Measurements from ENCODE around the gene FBXO11. TPM values are rescaled to one million over a fixed set of nuclear protein-coding genes. Genes with fewer than 3 reads are reported as not detected.
A peak's percentile ranks its signal among the peaks of the same experiment; 100 is the strongest.

The FBXO11 gene
- total RNA-seq, 1 experiment from 2014 or later: 60.5 TPM

GRCh38 chr2:47908682-47909081 is 2.4 kb upstream of the FBXO11 start:
- intact Hi-C loops (cut with micrococcal nuclease; ENCODE audit: unreplicated experiment): loop anchor here (5.0 kb wide), 3 partner anchors 51 to 514 kb away; partner anchors contain the start of gene MSH6
- no peaks in the 10 kb centered on the region for H3K27me3 ChIP-seq (replicated peaks; ENCODE audit: control insufficient read depth, insufficient read depth, low read length)
- CTCF ChIA-PET: no interaction called here
- H3K36me3 ChIP-seq (ENCODE audit: control insufficient read depth, insufficient read depth, low read length): no peaks in the 10 kb centered on the region
- Mint-ChIP-seq H3K36me3 (ENCODE audit: insufficient read depth, unreplicated experiment) (peaks cover 24% of the 10 kb centered on the region), H3K27me3 (ENCODE audit: insufficient read depth, unreplicated experiment) (no peaks in the 10 kb centered on the region), H3K9me3 (ENCODE audit: unreplicated experiment) (no peaks in the 10 kb centered on the region), H3K27ac (ENCODE audit: unreplicated experiment) (no peak overlapping the region), H3K4me3 (ENCODE audit: unreplicated experiment) (no peak overlapping the region), H3K4me1 (ENCODE audit: low read depth, unreplicated experiment) (peaks cover 6% of the 10 kb centered on the region)
- POLR2A ChIA-PET: no interaction called here
- H3K4me3 ChIP-seq (ENCODE audit: low read depth, low read length): no peak overlapping the region
- no peaks in the 10 kb centered on the region for H3K9me3 ChIP-seq
- no TSS peak for BruUV-seq (replicated peaks)
- DNase-seq: no peak
- H3K4me1 ChIP-seq: no peaks in the 10 kb centered on the region
- TF ChIP-seq, protein P1, sequence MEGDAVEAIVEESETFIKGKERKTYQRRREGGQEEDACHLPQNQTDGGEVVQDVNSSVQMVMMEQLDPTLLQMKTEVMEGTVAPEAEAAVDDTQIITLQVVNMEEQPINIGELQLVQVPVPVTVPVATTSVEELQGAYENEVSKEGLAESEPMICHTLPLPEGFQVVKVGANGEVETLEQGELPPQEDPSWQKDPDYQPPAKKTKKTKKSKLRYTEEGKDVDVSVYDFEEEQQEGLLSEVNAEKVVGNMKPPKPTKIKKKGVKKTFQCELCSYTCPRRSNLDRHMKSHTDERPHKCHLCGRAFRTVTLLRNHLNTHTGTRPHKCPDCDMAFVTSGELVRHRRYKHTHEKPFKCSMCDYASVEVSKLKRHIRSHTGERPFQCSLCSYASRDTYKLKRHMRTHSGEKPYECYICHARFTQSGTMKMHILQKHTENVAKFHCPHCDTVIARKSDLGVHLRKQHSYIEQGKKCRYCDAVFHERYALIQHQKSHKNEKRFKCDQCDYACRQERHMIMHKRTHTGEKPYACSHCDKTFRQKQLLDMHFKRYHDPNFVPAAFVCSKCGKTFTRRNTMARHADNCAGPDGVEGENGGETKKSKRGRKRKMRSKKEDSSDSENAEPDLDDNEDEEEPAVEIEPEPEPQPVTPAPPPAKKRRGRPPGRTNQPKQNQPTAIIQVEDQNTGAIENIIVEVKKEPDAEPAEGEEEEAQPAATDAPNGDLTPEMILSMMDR (IDR thresholded peaks at IDR 0.05; ENCODE audit: insufficient read depth in 1 of 2, low read depth in 1 of 2, low read length in 1 of 2, severe bottlenecking in 1 of 2, unreplicated experiment in 1 of 2): no peak

DNA sequence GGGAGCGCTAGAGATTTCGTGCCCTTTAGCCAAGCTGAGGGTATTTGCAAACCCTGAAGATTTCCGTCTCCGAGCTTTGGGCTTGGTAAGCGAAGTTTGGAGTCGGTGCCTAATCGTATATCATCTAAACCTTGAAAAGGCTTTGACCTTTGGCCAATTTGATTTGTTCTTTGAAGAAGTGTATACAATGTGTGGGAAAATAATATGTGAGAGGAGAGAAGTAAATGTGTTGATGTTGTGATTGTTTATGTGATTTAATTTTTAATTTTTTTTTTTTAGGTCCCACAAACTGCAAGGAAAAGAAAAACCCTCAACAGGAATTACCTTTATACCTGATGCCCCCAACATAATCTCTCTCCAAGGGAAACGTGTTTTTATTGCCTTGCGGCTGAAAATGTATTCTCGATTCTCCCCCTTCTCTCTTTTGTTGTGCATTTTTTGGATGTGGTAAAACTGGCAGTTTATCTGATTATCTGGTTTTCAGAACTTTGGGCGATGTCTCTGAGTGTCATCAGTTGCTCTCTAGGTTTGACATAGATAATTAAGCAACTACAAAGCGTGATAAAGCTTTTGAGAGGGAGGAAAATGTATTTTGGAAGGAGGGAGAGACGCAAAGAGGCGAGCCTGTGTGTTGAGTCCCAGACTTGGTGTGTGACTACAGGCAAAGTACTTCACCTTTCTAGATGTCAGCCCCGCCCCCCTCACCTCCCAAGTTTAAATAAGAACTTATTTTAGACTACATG is 912 bp upstream of the FBXO11 start:
- Histone ChIP-seq H3K36me3 (ENCODE audit: control insufficient read depth, insufficient read depth, low read length) (no peaks in the 10 kb centered on the region), H3K27me3 (replicated peaks; ENCODE audit: control insufficient read depth, insufficient read depth, low read length) (no peaks in the 10 kb centered on the region), H3K9me3 (no peaks in the 10 kb centered on the region), H3K4me3 (ENCODE audit: low read depth, low read length) (peak overlapping the region; percentile 68), H3K4me1 (peaks cover 4% of the 10 kb centered on the region)
- CTCF ChIA-PET: interaction anchor here (0.6 to 1.2 kb wide), 4 partner anchors 48 to 200 kb away, joined by 3 to 6 read pairs (median 4); no protein-coding TSS in a partner anchor
- Mint-ChIP-seq H3K9me3 (ENCODE audit: unreplicated experiment) (no peaks in the 10 kb centered on the region), H3K4me3 (ENCODE audit: unreplicated experiment) (peak overlapping the region; percentile 93), H3K27ac (ENCODE audit: unreplicated experiment) (peak overlapping the region; percentile 95), H3K4me1 (ENCODE audit: low read depth, unreplicated experiment) (peaks cover 10% of the 10 kb centered on the region), H3K27me3 (ENCODE audit: insufficient read depth, unreplicated experiment) (no peaks in the 10 kb centered on the region), H3K36me3 (ENCODE audit: insufficient read depth, unreplicated experiment) (peaks cover 24% of the 10 kb centered on the region)
- POLR2A ChIA-PET: interaction anchor here (0.6 kb wide), 1 partner anchor 118 kb away, joined by 3 read pairs; no protein-coding TSS in a partner anchor
- intact Hi-C loops (cut with micrococcal nuclease; ENCODE audit: unreplicated experiment): loop anchor here (2.0 to 5.0 kb wide), 4 partner anchors 50 to 515 kb away; partner anchors contain the start of gene MSH6
- TF ChIP-seq, protein P1 (IDR thresholded peaks at IDR 0.05; ENCODE audit: insufficient read depth in 1 of 2, low read depth in 1 of 2, low read length in 1 of 2, severe bottlenecking in 1 of 2, unreplicated experiment in 1 of 2): peak; percentile 6 to 74
- TSS peak; percentile 91 for BruUV-seq (replicated peaks)
- DNase-seq: peak in 1 of 2 experiments; percentile 11

DNA sequence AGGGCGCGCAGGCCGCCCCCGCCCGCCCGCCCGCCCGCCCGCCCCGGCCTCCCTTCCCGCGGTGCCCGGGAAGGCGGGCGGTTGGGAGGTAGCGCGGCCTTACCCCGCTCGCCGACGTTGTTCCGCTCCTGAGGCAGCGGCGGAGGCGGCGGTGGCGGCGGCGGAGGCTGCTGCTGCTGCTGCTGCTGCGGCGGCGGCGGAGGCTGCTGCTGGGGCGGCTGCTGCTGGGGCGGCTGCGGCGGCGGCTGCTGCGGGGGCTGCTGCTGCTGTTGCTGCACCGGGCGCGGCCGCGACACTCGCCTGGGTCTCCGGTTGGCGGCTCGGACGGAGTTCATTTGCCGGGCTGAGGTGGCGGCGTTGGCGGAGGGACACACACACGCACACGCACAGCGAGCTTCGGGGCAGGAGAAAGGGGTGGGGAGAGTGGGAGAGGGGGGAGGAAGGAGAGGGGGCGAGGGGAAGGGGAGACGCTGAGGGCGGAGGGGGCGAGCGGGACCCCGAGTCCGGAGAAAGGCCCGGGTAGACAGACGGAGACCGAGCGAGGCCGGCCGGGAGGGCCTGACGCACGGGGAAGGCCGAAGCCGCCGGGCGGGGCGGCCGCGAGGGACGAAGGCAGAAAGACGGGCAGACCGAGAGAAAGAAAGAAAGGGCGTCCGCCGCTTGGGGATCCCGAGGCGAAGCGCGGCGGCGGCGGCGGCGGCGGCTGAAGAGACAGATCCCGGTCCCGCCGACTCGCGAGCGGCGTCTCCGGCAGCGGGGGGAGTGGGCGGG is 727 bp downstream of the FBXO11 start:
- Histone ChIP-seq H3K4me3 (ENCODE audit: low read depth, low read length) (peak overlapping the region; percentile 68), H3K9me3 (no peaks in the 10 kb centered on the region), H3K4me1 (peaks cover 6% of the 10 kb centered on the region), H3K36me3 (ENCODE audit: control insufficient read depth, insufficient read depth, low read length) (no peaks in the 10 kb centered on the region), H3K27me3 (replicated peaks; ENCODE audit: control insufficient read depth, insufficient read depth, low read length) (no peaks in the 10 kb centered on the region)
- H3K27ac Mint-ChIP-seq (ENCODE audit: unreplicated experiment): peak overlapping the region; percentile 95
- H3K36me3 Mint-ChIP-seq (ENCODE audit: insufficient read depth, unreplicated experiment): peaks cover 24% of the 10 kb centered on the region
- no peaks in the 10 kb centered on the region for H3K27me3 Mint-ChIP-seq (ENCODE audit: insufficient read depth, unreplicated experiment)
- no peaks in the 10 kb centered on the region for H3K9me3 Mint-ChIP-seq (ENCODE audit: unreplicated experiment)
- no TSS peak for BruUV-seq (replicated peaks)
- peaks cover 10% of the 10 kb centered on the region for H3K4me1 Mint-ChIP-seq (ENCODE audit: low read depth, unreplicated experiment)
- peak overlapping the region; percentile 93 for H3K4me3 Mint-ChIP-seq (ENCODE audit: unreplicated experiment)
- TF ChIP-seq, protein P1 (IDR thresholded peaks at IDR 0.05; ENCODE audit: insufficient read depth in 1 of 2, low read depth in 1 of 2, low read length in 1 of 2, severe bottlenecking in 1 of 2, unreplicated experiment in 1 of 2): no peak
- CTCF ChIA-PET: no interaction called here
- intact Hi-C loops (cut with micrococcal nuclease; ENCODE audit: unreplicated experiment): loop anchor here (1.0 to 5.0 kb wide), 6 partner anchors 48 to 517 kb away; partner anchors contain the start of gene MSH6
- POLR2A ChIA-PET: no interaction called here
- peak; percentile 74 to 78 for DNase-seq

Data from Caco-2 (cell line).